Esophagus (tissue), 2 donors: ENCODE data around the gene ENDOD1. TPM values are rescaled to one million over a fixed set of nuclear protein-coding genes. Genes with fewer than 3 reads are reported as not detected.
"Not testable (repeated sequence)": the region's sequence is repeated elsewhere in the genome, so short reads cannot be mapped to it uniquely, and the experiment has no call there.

Experiments used
- H3K27ac ChIP-seq, 2 donors: one replicate each; pipeline ENCODE4 v1.5.1; 2013; ENCODE audit warnings: low read depth in 2 of 2, mild to moderate bottlenecking in 2 of 2, inconsistent platforms in 1 of 2, low read length in 1 of 2, moderate library complexity in 1 of 2
- H3K27me3 ChIP-seq, 2 donors: one replicate each; pipeline ENCODE4 v1.6.1; 2013; ENCODE audit warnings: low read length in 2 of 2, control low read depth in 1 of 2, mild to moderate bottlenecking in 1 of 2; ENCODE audit not compliant: insufficient read depth in 2 of 2, control insufficient read depth in 1 of 2
- H3K36me3 ChIP-seq, 2 donors: one replicate each; pipeline ENCODE4 v1.6.1; 2013; ENCODE audit warnings: low read length in 1 of 2; ENCODE audit not compliant: control insufficient read depth in 2 of 2, insufficient read depth in 2 of 2
- H3K4me1 ChIP-seq, 2 donors: one replicate each; pipeline ENCODE4 v1.6.1; 2013; ENCODE audit warnings: low read length in 1 of 2; ENCODE audit not compliant: control insufficient read depth in 2 of 2, insufficient read depth in 2 of 2
- H3K4me3 ChIP-seq, 2 donors: one replicate each; pipeline ENCODE4 v1.5.1; 2013; ENCODE audit warnings: low read length in 2 of 2, mild to moderate bottlenecking in 2 of 2, low read depth in 1 of 2, moderate library complexity in 1 of 2
- H3K9me3 ChIP-seq, 2 donors: one replicate each; pipeline ENCODE4 v1.6.1; 2013; ENCODE audit warnings: mild to moderate bottlenecking in 2 of 2, low read depth in 1 of 2, low read length in 1 of 2, moderate library complexity in 1 of 2; ENCODE audit not compliant: control insufficient read depth in 2 of 2, insufficient read depth in 1 of 2
- WGBS, 2 donors: extraction: QIAGEN DNeasy Blood & Tissue Kit; methylation state at CpG; one replicate each; pipeline ENCODE4 v1.1.7; 2013; 5-methylcytosine and 5-hydroxymethylcytosine counted together
- polyA plus RNA-seq, 2 donors: library from polyadenylated mRNA; stranded (reverse); fragments of 200-250 nt; gene quantifications; one replicate each; pipeline ENCODE4 v1.2.3, GENCODE V29; 2013
- donor health status: healthy with polysubstance abuse.
- donor health status: Bipolar disorder and iron deficiency.

Gene ENDOD1
- 10 to 100 TPM in 1 of 2 donors, 1 to 10 TPM in 1; 7.4 to 17.1 TPM for polyA plus RNA-seq

GRCh38 chr11:95089620-95090542, at the start of gene ENDOD1:
Gene ENDOD1 (plus strand): TSS chr11:95089846. CDS start chr11:95089928, 82 bp downstream.
- no peaks in the 10 kb centered on the region for H3K9me3 ChIP-seq
- peak within 1 kb of the TSS; percentile 73 to 90 for H3K4me3 ChIP-seq
- no peaks in the 10 kb centered on the region for H3K27me3 ChIP-seq
- peaks cover 0 to 11% of the 10 kb centered on the region in 2 donors for H3K4me1 ChIP-seq
- WGBS, 2 donors, result 0% methylated on average over 94 to 106 of the region's 106 CpGs
- peak within 1 kb of the TSS; percentile 97 for H3K27ac ChIP-seq
- no peaks in the 10 kb centered on the region for H3K36me3 ChIP-seq

- Histone ChIP-seq H3K9me3 (no peaks in the 10 kb centered on the region), H3K4me1 (no peaks in the 10 kb centered on the region), H3K36me3 (no peaks in the 10 kb centered on the region), H3K27ac (no peak overlapping the region), H3K27me3 (peaks cover 0 to 4% of the 10 kb centered on the region in 2 donors), H3K4me3 (no peak overlapping the region)
- 94 to 97% methylated on average over 1 of the region's 1 CpG for WGBS, 2 donors
Measured at GRCh38 chr11:95042239-95042638, 47.4 kb upstream of the ENDOD1 start.

GRCh38 chr11:95042906-95043305, 46.7 kb upstream of the ENDOD1 start:
- WGBS, 2 donors, result 78 to 85% methylated on average over 3 of the region's 3 CpGs
- Histone ChIP-seq H3K27me3 (peaks cover 0 to 4% of the 10 kb centered on the region in 2 donors), H3K9me3 (no peaks in the 10 kb centered on the region), H3K27ac (no peak overlapping the region), H3K4me1 (no peaks in the 10 kb centered on the region), H3K36me3 (no peaks in the 10 kb centered on the region), H3K4me3 (no peak overlapping the region)

GRCh38 chr11:95044010-95044409, 45.6 kb upstream of the ENDOD1 start:
- Histone ChIP-seq H3K27ac (no peak overlapping the region), H3K4me3 (no peak overlapping the region), H3K4me1 (no peaks in the 10 kb centered on the region), H3K9me3 (no peaks in the 10 kb centered on the region), H3K27me3 (peaks cover 0 to 4% of the 10 kb centered on the region in 2 donors), H3K36me3 (no peaks in the 10 kb centered on the region)
- WGBS, 2 donors, result 57 to 66% methylated on average over 4 of the region's 4 CpGs

- no peak overlapping the region for H3K27ac ChIP-seq
- peaks cover 0 to 4% of the 10 kb centered on the region in 2 donors for H3K27me3 ChIP-seq
Measured at GRCh38 chr11:95045812-95046211, 43.8 kb upstream of the ENDOD1 start.

GRCh38 chr11:95049122-95049521, 40.5 kb upstream of the ENDOD1 start, which contains the start of gene KDM4F:
Gene KDM4F (plus strand): TSS chr11:95049422.
- not testable (repeated sequence) for H3K4me3 ChIP-seq, H3K27ac ChIP-seq, H3K9me3 ChIP-seq, H3K27me3 ChIP-seq, H3K4me1 ChIP-seq, H3K36me3 ChIP-seq
- WGBS, 2 donors, result 71 to 81% methylated on average over 3 of the region's 3 CpGs

More at GRCh38 chr11:95045812-95046211, 43.8 kb upstream of the ENDOD1 start:
- Histone ChIP-seq H3K36me3 (no peaks in the 10 kb centered on the region), H3K4me3 (no peak overlapping the region), H3K4me1 (no peaks in the 10 kb centered on the region), H3K9me3 (no peaks in the 10 kb centered on the region)

- Histone ChIP-seq H3K36me3 (no peaks in the 10 kb centered on the region), H3K27ac (no peak overlapping the region), H3K9me3 (no peaks in the 10 kb centered on the region), H3K4me1 (no peaks in the 10 kb centered on the region), H3K27me3 (no peaks in the 10 kb centered on the region), H3K4me3 (no peak overlapping the region)
- 89 to 90% methylated on average over 22 of the region's 22 CpGs for WGBS, 2 donors
Measured at GRCh38 chr11:95050595-95051202, 38.9 kb upstream of the ENDOD1 start.

GRCh38 chr11:95054356-95054755, 35.3 kb upstream of the ENDOD1 start:
- no peak overlapping the region for H3K4me3 ChIP-seq
- no peak overlapping the region for H3K27ac ChIP-seq
- no peaks in the 10 kb centered on the region for H3K36me3 ChIP-seq
- no peaks in the 10 kb centered on the region for H3K9me3 ChIP-seq
- no peaks in the 10 kb centered on the region for H3K4me1 ChIP-seq
- peaks cover 0 to 3% of the 10 kb centered on the region in 2 donors for H3K27me3 ChIP-seq
- 73 to 86% methylated on average over 2 of the region's 2 CpGs for WGBS, 2 donors

GRCh38 chr11:95055283-95055897, 34.3 kb upstream of the ENDOD1 start:
- H3K4me1 ChIP-seq, result no peaks in the 10 kb centered on the region
- H3K4me3 ChIP-seq, result no peak overlapping the region
- H3K27me3 ChIP-seq, result peaks cover 0 to 3% of the 10 kb centered on the region in 2 donors
- no peak overlapping the region for H3K27ac ChIP-seq
- no peaks in the 10 kb centered on the region for H3K9me3 ChIP-seq
- WGBS, 2 donors, result 40 to 50% methylated on average over 2 of the region's 2 CpGs
- no peaks in the 10 kb centered on the region for H3K36me3 ChIP-seq
